ENCODE measurements around the gene TAF10. TPM values are rescaled to one million over a fixed set of nuclear protein-coding genes. Genes with fewer than 3 reads are reported as not detected.

TAF10 gene
- total RNA-seq, 6 experiments from 2014 or later = 47.3 to 81.9 (median 60.4) TPM

- DNase-seq = no peak
- Histone ChIP-seq H3K27ac (no peak overlapping the region), H3K4me1 (peaks cover 0 to 17% (median 2%) of the 10 kb centered on the region in 4 donors), H3K4me3 (no peak overlapping the region), H3K27me3 (no peaks in the 10 kb centered on the region), H3K9me3 (no peaks in the 10 kb centered on the region), H3K36me3 (peaks cover 4 to 31% (median 13%) of the 10 kb centered on the region in 4 donors)
- WGBS (ENCODE audit: insufficient coverage, low coverage, low lambda C conversion rate, missing lambda C conversion rate) = 63% methylated on average over 1 of the region's 2 CpGs
- intact Hi-C loops (cut with DNase I) = no loop called here
- TF ChIP-seq, protein P1, sequence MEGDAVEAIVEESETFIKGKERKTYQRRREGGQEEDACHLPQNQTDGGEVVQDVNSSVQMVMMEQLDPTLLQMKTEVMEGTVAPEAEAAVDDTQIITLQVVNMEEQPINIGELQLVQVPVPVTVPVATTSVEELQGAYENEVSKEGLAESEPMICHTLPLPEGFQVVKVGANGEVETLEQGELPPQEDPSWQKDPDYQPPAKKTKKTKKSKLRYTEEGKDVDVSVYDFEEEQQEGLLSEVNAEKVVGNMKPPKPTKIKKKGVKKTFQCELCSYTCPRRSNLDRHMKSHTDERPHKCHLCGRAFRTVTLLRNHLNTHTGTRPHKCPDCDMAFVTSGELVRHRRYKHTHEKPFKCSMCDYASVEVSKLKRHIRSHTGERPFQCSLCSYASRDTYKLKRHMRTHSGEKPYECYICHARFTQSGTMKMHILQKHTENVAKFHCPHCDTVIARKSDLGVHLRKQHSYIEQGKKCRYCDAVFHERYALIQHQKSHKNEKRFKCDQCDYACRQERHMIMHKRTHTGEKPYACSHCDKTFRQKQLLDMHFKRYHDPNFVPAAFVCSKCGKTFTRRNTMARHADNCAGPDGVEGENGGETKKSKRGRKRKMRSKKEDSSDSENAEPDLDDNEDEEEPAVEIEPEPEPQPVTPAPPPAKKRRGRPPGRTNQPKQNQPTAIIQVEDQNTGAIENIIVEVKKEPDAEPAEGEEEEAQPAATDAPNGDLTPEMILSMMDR (IDR thresholded peaks at IDR 0.05) = no peak
- no peak for TF ChIP-seq POLR2A (IDR thresholded peaks at IDR 0.05)
- ATAC-seq = no peak
These were observed 2.4 kb upstream of the TAF10 start for GRCh38 chr11:6614446-6614845.

DNA sequence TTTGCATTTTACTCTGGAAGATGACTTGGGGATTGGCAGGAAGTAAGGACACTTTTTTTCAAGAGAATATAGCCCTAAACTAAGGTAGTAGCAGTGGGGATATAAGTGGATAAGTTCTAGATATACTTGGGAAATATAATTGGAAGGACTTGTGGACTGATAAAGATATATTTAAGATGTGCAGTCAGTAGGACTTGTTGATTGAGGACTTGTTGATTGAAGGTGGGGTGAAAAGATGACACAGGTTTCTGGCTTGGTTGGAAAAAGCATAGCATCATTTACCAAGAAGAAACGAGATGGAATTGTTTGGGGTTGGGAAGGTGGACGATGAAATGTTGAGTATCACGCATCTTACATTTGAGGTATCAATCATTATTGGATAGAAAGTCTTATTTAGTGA is 1.5 kb upstream of the TAF10 start:
- Histone ChIP-seq H3K36me3 (peaks cover 8 to 41% (median 21%) of the 10 kb centered on the region in 4 donors), H3K27ac (peak overlapping the region in 2 of 3 donors; percentile 94 to 95), H3K4me1 (peaks cover 0 to 16% (median 2%) of the 10 kb centered on the region in 4 donors), H3K9me3 (no peaks in the 10 kb centered on the region), H3K4me3 (no peak overlapping the region), H3K27me3 (no peaks in the 10 kb centered on the region)
- intact Hi-C loops (cut with DNase I) = no loop called here
- TF ChIP-seq, protein P1 (IDR thresholded peaks at IDR 0.05) = no peak
- TF ChIP-seq POLR2A (IDR thresholded peaks at IDR 0.05) = no peak
- no peak for ATAC-seq
- WGBS (ENCODE audit: insufficient coverage, low coverage, low lambda C conversion rate, missing lambda C conversion rate) = 97% methylated on average over 3 of the region's 3 CpGs
- no peak for DNase-seq

GRCh38 chr11:6611963-6612212 is 128 bp downstream of the TAF10 start:
- Histone ChIP-seq H3K4me1 (peaks cover 0 to 18% (median 2%) of the 10 kb centered on the region in 4 donors), H3K27me3 (no peaks in the 10 kb centered on the region), H3K9me3 (no peaks in the 10 kb centered on the region), H3K4me3 (peak overlapping the region; percentile 62 to 76 (median 68)), H3K27ac (peak overlapping the region; percentile 86 to 95 (median 94)), H3K36me3 (peaks cover 8 to 55% (median 22%) of the 10 kb centered on the region in 4 donors)
- no peak for ATAC-seq
- DNase-seq = no peak
- intact Hi-C loops (cut with DNase I) = no loop called here
- no peak for TF ChIP-seq POLR2A (IDR thresholded peaks at IDR 0.05)
- TF ChIP-seq, protein P1 (IDR thresholded peaks at IDR 0.05) = no peak
- no CpG with 5 or more reads among the region's 36 CpGs for WGBS (ENCODE audit: insufficient coverage, low coverage, low lambda C conversion rate, missing lambda C conversion rate)

- DNase-seq = peak; percentile 61 to 74 (median 69)
- intact Hi-C loops (cut with DNase I) = no loop called here
- WGBS (ENCODE audit: insufficient coverage, low coverage, low lambda C conversion rate, missing lambda C conversion rate) = 25% methylated on average over 9 of the region's 39 CpGs
- peak overlapping the region; percentile 86 to 95 (median 94) for H3K27ac ChIP-seq
- no peaks in the 10 kb centered on the region for H3K9me3 ChIP-seq
- TF ChIP-seq POLR2A (IDR thresholded peaks at IDR 0.05) = no peak
- TF ChIP-seq, protein P1 (IDR thresholded peaks at IDR 0.05) = no peak
- peaks cover 8 to 53% (median 22%) of the 10 kb centered on the region in 4 donors for H3K36me3 ChIP-seq
- H3K4me1 ChIP-seq = peaks cover 0 to 23% (median 5%) of the 10 kb centered on the region in 4 donors
- no peaks in the 10 kb centered on the region for H3K27me3 ChIP-seq
- peak overlapping the region; percentile 62 to 76 (median 68) for H3K4me3 ChIP-seq
- peak in 2 of 4 donors; percentile 0 to 1 for ATAC-seq
These were observed 689 bp downstream of the TAF10 start for GRCh38 chr11:6611092-6611962.

Data from right lobe of liver (tissue), 6 donors.